ENCODE data around the gene XIRP2. TPM values are rescaled to one million over a fixed set of nuclear protein-coding genes. Genes with fewer than 3 reads are reported as not detected.

The XIRP2 gene
- total RNA-seq, 2 experiments from 2014 or later, result not detected

GRCh38 chr2:167198576-167198975, 310.3 kb downstream of the XIRP2 start:
- no peak for TF ChIP-seq CTCF (IDR thresholded peaks at IDR 0.05)
- Mint-ChIP-seq H3K27ac (no peak overlapping the region), H3K9me3 (no peaks in the 10 kb centered on the region), H3K36me3 (ENCODE audit: low read depth) (no peaks in the 10 kb centered on the region), H3K4me1 (ENCODE audit: low read depth) (peaks cover 4% of the 10 kb centered on the region), H3K27me3 (no peaks in the 10 kb centered on the region), H3K4me3 (no peak overlapping the region)
- POLR2A ChIA-PET, result no interaction called here
- intact Hi-C loops (cut with micrococcal nuclease), result no loop called here
- ATAC-seq (no peak), DNase-seq (no peak)
- CTCF ChIA-PET, result no interaction called here

- H3K36me3 Mint-ChIP-seq (ENCODE audit: low read depth), result no peaks in the 10 kb centered on the region
- H3K9me3 Mint-ChIP-seq, result no peaks in the 10 kb centered on the region
- CTCF ChIA-PET, result no interaction called here
- H3K27ac Mint-ChIP-seq, result no peak overlapping the region
- H3K27me3 Mint-ChIP-seq, result no peaks in the 10 kb centered on the region
- H3K4me1 Mint-ChIP-seq (ENCODE audit: low read depth), result peaks cover 4% of the 10 kb centered on the region
- TF ChIP-seq CTCF (IDR thresholded peaks at IDR 0.05), result no peak
- no peak overlapping the region for H3K4me3 Mint-ChIP-seq
- no peak for DNase-seq
- POLR2A ChIA-PET, result no interaction called here
- no peak for ATAC-seq
- intact Hi-C loops (cut with micrococcal nuclease), result no loop called here
These were observed 311.7 kb downstream of the XIRP2 start for GRCh38 chr2:167200019-167200418.

GRCh38 chr2:167209784-167210183, 321.5 kb downstream of the XIRP2 start:
- intact Hi-C loops (cut with micrococcal nuclease), result loop anchor here (5.0 kb wide), 1 partner anchor 672 kb away; no protein-coding TSS in a partner anchor
- H3K4me1 Mint-ChIP-seq (ENCODE audit: low read depth), result no peaks in the 10 kb centered on the region
- no peaks in the 10 kb centered on the region for H3K36me3 Mint-ChIP-seq (ENCODE audit: low read depth)
- no peak for TF ChIP-seq CTCF (IDR thresholded peaks at IDR 0.05)
- CTCF ChIA-PET, result interaction anchor here (4.5 kb wide), 1 partner anchor 670 kb away, joined by 17 read pairs; no protein-coding TSS in a partner anchor
- no peaks in the 10 kb centered on the region for H3K9me3 Mint-ChIP-seq
- POLR2A ChIA-PET, result no interaction called here
- no peak for DNase-seq
- no peak overlapping the region for H3K4me3 Mint-ChIP-seq
- no peak overlapping the region for H3K27ac Mint-ChIP-seq
- H3K27me3 Mint-ChIP-seq, result peaks cover 2% of the 10 kb centered on the region
- no peak for ATAC-seq

DNA sequence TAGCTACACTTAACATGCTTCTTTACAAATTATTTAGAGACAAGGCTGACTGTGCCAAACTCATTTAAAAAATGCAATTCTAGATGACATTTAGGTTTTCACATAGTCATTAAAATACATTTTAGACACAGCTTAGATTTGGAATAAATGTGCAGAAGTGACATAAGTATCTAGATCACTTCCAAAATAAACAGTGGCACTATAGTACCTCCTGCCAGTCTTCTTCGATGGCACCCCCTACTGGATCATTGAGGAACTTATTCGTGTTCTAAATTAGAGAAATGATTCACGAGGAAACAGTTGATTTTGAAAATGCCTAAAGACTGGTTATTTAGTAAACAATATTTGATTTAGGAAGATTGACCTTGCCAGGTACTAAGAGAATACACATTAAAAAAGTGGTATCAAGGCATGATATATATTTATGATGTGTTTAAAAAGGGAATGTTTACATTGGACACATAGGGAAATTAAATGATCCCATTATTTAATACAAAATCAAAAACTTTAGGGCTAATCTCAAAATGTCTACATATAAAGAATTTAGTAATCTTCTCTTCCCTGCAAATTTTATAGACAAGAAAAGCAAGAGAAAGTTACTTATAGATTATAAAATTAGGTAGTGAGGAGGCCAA, 323.9 kb downstream of the XIRP2 start:
- no peak overlapping the region for H3K27ac Mint-ChIP-seq
- H3K4me3 Mint-ChIP-seq, result no peak overlapping the region
- H3K4me1 Mint-ChIP-seq (ENCODE audit: low read depth), result no peaks in the 10 kb centered on the region
- ChIA-PET CTCF (interaction anchor here (0.6 to 4.5 kb wide), 2 partner anchors 673 to 905 kb away, joined by 3 to 17 read pairs; no protein-coding TSS in a partner anchor), POLR2A (no interaction called here)
- peak; percentile 41 for DNase-seq
- no peaks in the 10 kb centered on the region for H3K9me3 Mint-ChIP-seq
- ATAC-seq, result peak; percentile 42
- TF ChIP-seq CTCF (IDR thresholded peaks at IDR 0.05), result peak; percentile 65
- intact Hi-C loops (cut with micrococcal nuclease), result loop anchor here (5.0 kb wide), 1 partner anchor 675 kb away; no protein-coding TSS in a partner anchor
- H3K36me3 Mint-ChIP-seq (ENCODE audit: low read depth), result no peaks in the 10 kb centered on the region
- peaks cover 2% of the 10 kb centered on the region for H3K27me3 Mint-ChIP-seq

GRCh38 chr2:167215595-167215994, 327.3 kb downstream of the XIRP2 start:
- POLR2A ChIA-PET, result no interaction called here
- CTCF ChIA-PET, result no interaction called here
- Mint-ChIP-seq H3K36me3 (ENCODE audit: low read depth) (no peaks in the 10 kb centered on the region), H3K9me3 (no peaks in the 10 kb centered on the region), H3K4me3 (no peak overlapping the region), H3K27me3 (peaks cover 2% of the 10 kb centered on the region), H3K4me1 (ENCODE audit: low read depth) (no peaks in the 10 kb centered on the region), H3K27ac (no peak overlapping the region)
- DNase-seq (no peak), ATAC-seq (no peak)
- intact Hi-C loops (cut with micrococcal nuclease), result no loop called here
- TF ChIP-seq CTCF (IDR thresholded peaks at IDR 0.05), result no peak

Measured in activated CD8-positive, alpha-beta T cell treated with anti-CD3 and anti-CD28 coated beads for 36 hours (primary cell).